Measurements from ENCODE around the gene RFX7.

The RFX7 gene

DNA sequence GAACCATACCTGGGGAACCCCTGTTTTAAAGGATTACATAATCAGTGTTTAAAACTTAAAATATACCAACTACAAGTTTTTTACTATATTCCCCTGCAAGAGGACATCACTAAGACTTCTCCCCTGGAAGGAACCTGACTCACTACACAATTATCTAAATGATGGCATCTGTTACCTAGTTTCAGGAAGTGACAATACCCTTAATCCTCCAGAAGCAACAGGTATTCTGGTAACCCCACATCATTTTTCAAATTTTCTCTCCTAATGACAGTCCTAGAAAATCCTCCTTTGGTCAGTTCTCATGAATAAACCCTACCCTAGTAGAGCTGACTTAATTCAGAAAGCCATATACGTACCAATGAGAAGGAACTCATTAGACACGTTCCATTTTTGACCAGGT lies 78.4 kb downstream of the RFX7 start:
- Histone ChIP-seq H3K9me3 (ENCODE audit: control insufficient read depth, insufficient read depth, low read depth, low read length) (no peaks in the 10 kb centered on the region), H3K27ac (ENCODE audit: extremely low read depth, low read depth, low read length) (no peak overlapping the region), H3K36me3 (ENCODE audit: control insufficient read depth in 2 of 2, insufficient read depth in 1 of 2, low read length in 2 of 2) (peaks cover 0 to 4% of the 10 kb centered on the region in 2 experiments; a peak in 1 of 3 replicates), H3K4me1 (ENCODE audit: control insufficient read depth, insufficient read depth, low read length) (no peaks in the 10 kb centered on the region), H3K4me3 (ENCODE audit: low read depth, low read length) (no peak overlapping the region)
- ChIA-PET CTCF (no interaction called here), POLR2A (no interaction called here)
- TF ChIP-seq SCRT2 (tag by site-specific recombination; IDR thresholded peaks at IDR 0.05) (peak; percentile 53; the same call in 1 of the 2 replicates), ZNF350 (tag by site-specific recombination; IDR thresholded peaks at IDR 0.05) (no peak)

DNA sequence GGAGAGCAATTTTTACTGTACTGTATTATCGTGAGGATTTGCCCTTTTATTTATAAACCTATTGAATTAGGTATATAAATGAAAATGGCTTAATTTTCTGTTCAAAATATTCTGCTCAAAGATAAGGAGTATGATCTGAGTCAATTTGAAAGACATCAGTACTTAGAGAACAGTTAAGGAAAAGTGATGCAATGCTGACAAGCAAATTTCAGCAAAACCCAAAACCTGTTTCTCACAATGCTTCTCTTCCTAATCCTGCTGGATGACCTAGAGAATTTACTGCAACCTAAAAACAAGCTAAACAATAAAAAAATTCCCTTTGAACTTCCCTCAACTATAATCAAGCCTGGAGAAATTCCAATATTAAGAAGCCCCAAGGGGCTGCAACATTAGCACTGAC lies 82.7 kb downstream of the RFX7 start:
- Histone ChIP-seq H3K27ac (ENCODE audit: extremely low read depth, low read depth, low read length) (no peak overlapping the region), H3K36me3 (ENCODE audit: control insufficient read depth in 2 of 2, insufficient read depth in 1 of 2, low read length in 2 of 2) (no peaks in the 10 kb centered on the region), H3K4me1 (ENCODE audit: control insufficient read depth, insufficient read depth, low read length) (no peaks in the 10 kb centered on the region), H3K9me3 (ENCODE audit: control insufficient read depth, insufficient read depth, low read depth, low read length) (no peaks in the 10 kb centered on the region), H3K4me3 (ENCODE audit: low read depth, low read length) (no peak overlapping the region)
- ChIA-PET POLR2A (no interaction called here), CTCF (interaction anchor here (1.1 kb wide), 1 partner anchor 14 kb away, joined by 4 read pairs; no protein-coding TSS in a partner anchor)
- TF ChIP-seq, protein P1, sequence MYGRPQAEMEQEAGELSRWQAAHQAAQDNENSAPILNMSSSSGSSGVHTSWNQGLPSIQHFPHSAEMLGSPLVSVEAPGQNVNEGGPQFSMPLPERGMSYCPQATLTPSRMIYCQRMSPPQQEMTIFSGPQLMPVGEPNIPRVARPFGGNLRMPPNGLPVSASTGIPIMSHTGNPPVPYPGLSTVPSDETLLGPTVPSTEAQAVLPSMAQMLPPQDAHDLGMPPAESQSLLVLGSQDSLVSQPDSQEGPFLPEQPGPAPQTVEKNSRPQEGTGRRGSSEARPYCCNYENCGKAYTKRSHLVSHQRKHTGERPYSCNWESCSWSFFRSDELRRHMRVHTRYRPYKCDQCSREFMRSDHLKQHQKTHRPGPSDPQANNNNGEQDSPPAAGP (tag by site-specific recombination; IDR thresholded peaks at IDR 0.05): no peak
- TF ChIP-seq ZXDB (tag by site-specific recombination; IDR thresholded peaks at IDR 0.05): no peak
- TF ChIP-seq, protein P2, sequence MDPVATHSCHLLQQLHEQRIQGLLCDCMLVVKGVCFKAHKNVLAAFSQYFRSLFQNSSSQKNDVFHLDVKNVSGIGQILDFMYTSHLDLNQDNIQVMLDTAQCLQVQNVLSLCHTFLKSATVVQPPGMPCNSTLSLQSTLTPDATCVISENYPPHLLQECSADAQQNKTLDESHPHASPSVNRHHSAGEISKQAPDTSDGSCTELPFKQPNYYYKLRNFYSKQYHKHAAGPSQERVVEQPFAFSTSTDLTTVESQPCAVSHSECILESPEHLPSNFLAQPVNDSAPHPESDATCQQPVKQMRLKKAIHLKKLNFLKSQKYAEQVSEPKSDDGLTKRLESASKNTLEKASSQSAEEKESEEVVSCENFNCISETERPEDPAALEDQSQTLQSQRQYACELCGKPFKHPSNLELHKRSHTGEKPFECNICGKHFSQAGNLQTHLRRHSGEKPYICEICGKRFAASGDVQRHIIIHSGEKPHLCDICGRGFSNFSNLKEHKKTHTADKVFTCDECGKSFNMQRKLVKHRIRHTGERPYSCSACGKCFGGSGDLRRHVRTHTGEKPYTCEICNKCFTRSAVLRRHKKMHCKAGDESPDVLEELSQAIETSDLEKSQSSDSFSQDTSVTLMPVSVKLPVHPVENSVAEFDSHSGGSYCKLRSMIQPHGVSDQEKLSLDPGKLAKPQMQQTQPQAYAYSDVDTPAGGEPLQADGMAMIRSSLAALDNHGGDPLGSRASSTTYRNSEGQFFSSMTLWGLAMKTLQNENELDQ (tag by site-specific recombination; IDR thresholded peaks at IDR 0.05; ENCODE audit: low read depth): no peak
- no peak for TF ChIP-seq ZNF610 (tag by site-specific recombination; IDR thresholded peaks at IDR 0.05; ENCODE audit: borderline replicate concordance)
- no peak for TF ChIP-seq ZNF792 (tag by site-specific recombination; IDR thresholded peaks at IDR 0.05)
- TF ChIP-seq, protein P3, sequence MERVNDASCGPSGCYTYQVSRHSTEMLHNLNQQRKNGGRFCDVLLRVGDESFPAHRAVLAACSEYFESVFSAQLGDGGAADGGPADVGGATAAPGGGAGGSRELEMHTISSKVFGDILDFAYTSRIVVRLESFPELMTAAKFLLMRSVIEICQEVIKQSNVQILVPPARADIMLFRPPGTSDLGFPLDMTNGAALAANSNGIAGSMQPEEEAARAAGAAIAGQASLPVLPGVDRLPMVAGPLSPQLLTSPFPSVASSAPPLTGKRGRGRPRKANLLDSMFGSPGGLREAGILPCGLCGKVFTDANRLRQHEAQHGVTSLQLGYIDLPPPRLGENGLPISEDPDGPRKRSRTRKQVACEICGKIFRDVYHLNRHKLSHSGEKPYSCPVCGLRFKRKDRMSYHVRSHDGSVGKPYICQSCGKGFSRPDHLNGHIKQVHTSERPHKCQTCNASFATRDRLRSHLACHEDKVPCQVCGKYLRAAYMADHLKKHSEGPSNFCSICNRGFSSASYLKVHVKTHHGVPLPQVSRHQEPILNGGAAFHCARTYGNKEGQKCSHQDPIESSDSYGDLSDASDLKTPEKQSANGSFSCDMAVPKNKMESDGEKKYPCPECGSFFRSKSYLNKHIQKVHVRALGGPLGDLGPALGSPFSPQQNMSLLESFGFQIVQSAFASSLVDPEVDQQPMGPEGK (tag by site-specific recombination; IDR thresholded peaks at IDR 0.05): no peak
- TF ChIP-seq ZNF837 (tag by site-specific recombination; IDR thresholded peaks at IDR 0.05): no peak
- TF ChIP-seq, protein P4, sequence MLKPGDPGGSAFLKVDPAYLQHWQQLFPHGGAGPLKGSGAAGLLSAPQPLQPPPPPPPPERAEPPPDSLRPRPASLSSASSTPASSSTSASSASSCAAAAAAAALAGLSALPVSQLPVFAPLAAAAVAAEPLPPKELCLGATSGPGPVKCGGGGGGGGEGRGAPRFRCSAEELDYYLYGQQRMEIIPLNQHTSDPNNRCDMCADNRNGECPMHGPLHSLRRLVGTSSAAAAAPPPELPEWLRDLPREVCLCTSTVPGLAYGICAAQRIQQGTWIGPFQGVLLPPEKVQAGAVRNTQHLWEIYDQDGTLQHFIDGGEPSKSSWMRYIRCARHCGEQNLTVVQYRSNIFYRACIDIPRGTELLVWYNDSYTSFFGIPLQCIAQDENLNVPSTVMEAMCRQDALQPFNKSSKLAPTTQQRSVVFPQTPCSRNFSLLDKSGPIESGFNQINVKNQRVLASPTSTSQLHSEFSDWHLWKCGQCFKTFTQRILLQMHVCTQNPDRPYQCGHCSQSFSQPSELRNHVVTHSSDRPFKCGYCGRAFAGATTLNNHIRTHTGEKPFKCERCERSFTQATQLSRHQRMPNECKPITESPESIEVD (tag by site-specific recombination; IDR thresholded peaks at IDR 0.05): peak; percentile 60; the same call in 1 of the 2 replicates
- no peak for TF ChIP-seq ZNF223 (tag by site-specific recombination; IDR thresholded peaks at IDR 0.05)

DNA sequence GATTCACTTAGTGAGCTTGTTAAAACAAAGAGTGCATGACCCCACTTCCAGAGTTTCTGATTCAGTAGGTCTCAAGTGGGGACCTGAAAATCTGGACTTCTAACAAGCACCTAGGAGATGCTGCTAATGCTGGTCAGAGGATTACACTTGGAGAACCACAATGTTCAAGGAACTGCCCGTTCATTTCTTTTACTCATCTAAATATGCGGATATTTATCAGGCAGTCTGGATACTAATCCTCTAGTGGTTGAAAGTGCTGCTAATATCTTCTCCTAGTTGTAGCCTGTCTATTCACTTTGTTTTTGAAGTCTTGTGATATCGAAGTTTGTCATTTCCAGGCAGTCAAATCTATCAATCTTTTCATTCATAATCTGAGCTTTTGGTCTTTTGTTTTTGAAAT lies 86.8 kb downstream of the RFX7 start:
- ChIA-PET CTCF (no interaction called here), POLR2A (no interaction called here)
- Histone ChIP-seq H3K4me3 (ENCODE audit: low read depth, low read length) (no peak overlapping the region), H3K9me3 (ENCODE audit: control insufficient read depth, insufficient read depth, low read depth, low read length) (no peaks in the 10 kb centered on the region), H3K27ac (ENCODE audit: extremely low read depth, low read depth, low read length) (no peak overlapping the region), H3K4me1 (ENCODE audit: control insufficient read depth, insufficient read depth, low read length) (no peaks in the 10 kb centered on the region), H3K36me3 (ENCODE audit: control insufficient read depth in 2 of 2, insufficient read depth in 1 of 2, low read length in 2 of 2) (no peaks in the 10 kb centered on the region)
- TF ChIP-seq, protein P5, sequence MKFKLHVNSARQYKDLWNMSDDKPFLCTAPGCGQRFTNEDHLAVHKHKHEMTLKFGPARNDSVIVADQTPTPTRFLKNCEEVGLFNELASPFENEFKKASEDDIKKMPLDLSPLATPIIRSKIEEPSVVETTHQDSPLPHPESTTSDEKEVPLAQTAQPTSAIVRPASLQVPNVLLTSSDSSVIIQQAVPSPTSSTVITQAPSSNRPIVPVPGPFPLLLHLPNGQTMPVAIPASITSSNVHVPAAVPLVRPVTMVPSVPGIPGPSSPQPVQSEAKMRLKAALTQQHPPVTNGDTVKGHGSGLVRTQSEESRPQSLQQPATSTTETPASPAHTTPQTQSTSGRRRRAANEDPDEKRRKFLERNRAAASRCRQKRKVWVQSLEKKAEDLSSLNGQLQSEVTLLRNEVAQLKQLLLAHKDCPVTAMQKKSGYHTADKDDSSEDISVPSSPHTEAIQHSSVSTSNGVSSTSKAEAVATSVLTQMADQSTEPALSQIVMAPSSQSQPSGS (tag by site-specific recombination; IDR thresholded peaks at IDR 0.05; ENCODE audit: low read depth): no peak
- no peak for TF ChIP-seq ZXDB (tag by site-specific recombination; IDR thresholded peaks at IDR 0.05)
- no peak for TF ChIP-seq ZNF202 (tag by site-specific recombination; IDR thresholded peaks at IDR 0.05; ENCODE audit: borderline replicate concordance)
- TF ChIP-seq REPIN1 (tag by site-specific recombination; IDR thresholded peaks at IDR 0.05; ENCODE audit: low read depth): no peak
- TF ChIP-seq, protein P6, sequence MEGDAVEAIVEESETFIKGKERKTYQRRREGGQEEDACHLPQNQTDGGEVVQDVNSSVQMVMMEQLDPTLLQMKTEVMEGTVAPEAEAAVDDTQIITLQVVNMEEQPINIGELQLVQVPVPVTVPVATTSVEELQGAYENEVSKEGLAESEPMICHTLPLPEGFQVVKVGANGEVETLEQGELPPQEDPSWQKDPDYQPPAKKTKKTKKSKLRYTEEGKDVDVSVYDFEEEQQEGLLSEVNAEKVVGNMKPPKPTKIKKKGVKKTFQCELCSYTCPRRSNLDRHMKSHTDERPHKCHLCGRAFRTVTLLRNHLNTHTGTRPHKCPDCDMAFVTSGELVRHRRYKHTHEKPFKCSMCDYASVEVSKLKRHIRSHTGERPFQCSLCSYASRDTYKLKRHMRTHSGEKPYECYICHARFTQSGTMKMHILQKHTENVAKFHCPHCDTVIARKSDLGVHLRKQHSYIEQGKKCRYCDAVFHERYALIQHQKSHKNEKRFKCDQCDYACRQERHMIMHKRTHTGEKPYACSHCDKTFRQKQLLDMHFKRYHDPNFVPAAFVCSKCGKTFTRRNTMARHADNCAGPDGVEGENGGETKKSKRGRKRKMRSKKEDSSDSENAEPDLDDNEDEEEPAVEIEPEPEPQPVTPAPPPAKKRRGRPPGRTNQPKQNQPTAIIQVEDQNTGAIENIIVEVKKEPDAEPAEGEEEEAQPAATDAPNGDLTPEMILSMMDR (tag by site-specific recombination; IDR thresholded peaks at IDR 0.05): no peak
- TF ChIP-seq, protein P7, sequence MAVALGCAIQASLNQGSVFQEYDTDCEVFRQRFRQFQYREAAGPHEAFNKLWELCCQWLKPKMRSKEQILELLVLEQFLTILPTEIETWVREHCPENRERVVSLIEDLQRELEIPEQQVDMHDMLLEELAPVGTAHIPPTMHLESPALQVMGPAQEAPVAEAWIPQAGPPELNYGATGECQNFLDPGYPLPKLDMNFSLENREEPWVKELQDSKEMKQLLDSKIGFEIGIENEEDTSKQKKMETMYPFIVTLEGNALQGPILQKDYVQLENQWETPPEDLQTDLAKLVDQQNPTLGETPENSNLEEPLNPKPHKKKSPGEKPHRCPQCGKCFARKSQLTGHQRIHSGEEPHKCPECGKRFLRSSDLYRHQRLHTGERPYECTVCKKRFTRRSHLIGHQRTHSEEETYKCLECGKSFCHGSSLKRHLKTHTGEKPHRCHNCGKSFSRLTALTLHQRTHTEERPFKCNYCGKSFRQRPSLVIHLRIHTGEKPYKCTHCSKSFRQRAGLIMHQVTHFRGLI (tag by site-specific recombination; IDR thresholded peaks at IDR 0.05): no peak
- no peak for TF ChIP-seq ZNF701 (tag by site-specific recombination; IDR thresholded peaks at IDR 0.05)

All from HEK293 (cell line).